Central memory CD8-positive, alpha-beta T cell (primary cell): ENCODE data around the gene RAC2.

ENCODE experiments used
- ATAC-seq: fragments of 150-1000 bp; cut with Tn5 transposase; replicated peaks from 2 replicates; pipeline ENCODE4 v1.10.0; 2022; ENCODE audit warnings: mild to moderate bottlenecking, moderate FRiP score, moderate number of reproducible peaks; ENCODE audit not compliant: poor library complexity, severe bottlenecking; ENCODE audit errors: extremely low read depth
- DNase-seq, 2 donors: peaks; one replicate each; pipeline ENCODE4 v3.0.0; 2021; ENCODE audit warnings: low spot score in 2 of 2
- H3K27ac Mint-ChIP-seq: one replicate; pipeline ENCODE4 v1.8.0; 2022; ENCODE audit warnings: low read depth, mild to moderate bottlenecking, moderate library complexity, mixed read lengths
- H3K27me3 Mint-ChIP-seq: one replicate; pipeline ENCODE4 v1.8.0; 2022; ENCODE audit warnings: mixed read lengths
- H3K36me3 Mint-ChIP-seq: one replicate; pipeline ENCODE4 v1.8.0; 2022; ENCODE audit warnings: mild to moderate bottlenecking, moderate library complexity, mixed read lengths; ENCODE audit not compliant: insufficient read depth
- H3K4me1 Mint-ChIP-seq: one replicate; pipeline ENCODE4 v1.8.0; 2022; ENCODE audit warnings: mixed read lengths
- H3K4me3 Mint-ChIP-seq: one replicate; pipeline ENCODE4 v1.8.0; 2022; ENCODE audit warnings: mild to moderate bottlenecking, moderate library complexity, mixed read lengths
- H3K9me3 Mint-ChIP-seq: one replicate; pipeline ENCODE4 v1.8.0; 2022; ENCODE audit warnings: mixed read lengths

RAC2 gene

DNA sequence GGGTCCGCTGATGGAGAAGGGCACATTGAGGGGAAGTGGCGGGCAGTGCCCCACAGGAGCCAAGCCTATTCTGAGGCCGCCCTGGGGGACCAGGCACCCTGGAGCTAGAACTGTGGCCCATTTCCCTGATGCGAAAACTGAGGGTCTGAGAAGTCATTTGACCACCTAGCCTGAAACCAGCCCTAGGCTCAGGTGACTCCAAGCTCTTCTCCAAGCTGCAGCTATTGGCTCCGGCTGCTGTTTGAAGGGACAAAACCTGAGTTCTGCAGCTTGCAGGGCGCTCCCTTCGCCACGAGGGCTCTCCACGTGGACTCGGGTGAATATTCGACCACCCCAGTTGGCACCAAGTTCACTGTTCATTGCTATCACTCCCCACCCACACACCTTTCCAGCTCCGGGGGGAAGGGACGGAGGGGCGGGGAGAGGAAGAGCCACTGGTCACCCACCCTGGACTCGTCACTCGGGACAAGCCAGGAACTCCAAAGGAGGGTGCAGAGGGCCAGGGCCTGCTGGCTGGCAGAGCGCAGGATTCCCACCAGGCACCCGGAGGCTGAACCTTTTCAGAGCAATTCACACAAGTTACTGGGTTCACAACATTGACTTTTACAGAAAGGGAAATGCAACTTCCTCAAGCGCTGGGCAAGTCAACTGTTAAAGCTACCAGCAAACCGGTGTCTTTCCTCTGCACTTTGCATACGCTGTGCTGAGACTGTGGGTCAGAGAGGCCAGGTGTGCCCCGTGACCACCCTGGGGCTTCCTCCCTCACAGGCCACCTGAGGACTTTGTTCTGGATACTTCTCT lies 1.1 kb upstream of the RAC2 start:
- no peak for ATAC-seq
- no peak for DNase-seq
- Mint-ChIP-seq H3K4me1 (peaks cover 54% of the 10 kb centered on the region), H3K27ac (peak overlapping the region; percentile 87), H3K36me3 (peaks cover 28% of the 10 kb centered on the region), H3K4me3 (peak overlapping the region; percentile 94), H3K27me3 (no peaks in the 10 kb centered on the region), H3K9me3 (no peaks in the 10 kb centered on the region)

DNA sequence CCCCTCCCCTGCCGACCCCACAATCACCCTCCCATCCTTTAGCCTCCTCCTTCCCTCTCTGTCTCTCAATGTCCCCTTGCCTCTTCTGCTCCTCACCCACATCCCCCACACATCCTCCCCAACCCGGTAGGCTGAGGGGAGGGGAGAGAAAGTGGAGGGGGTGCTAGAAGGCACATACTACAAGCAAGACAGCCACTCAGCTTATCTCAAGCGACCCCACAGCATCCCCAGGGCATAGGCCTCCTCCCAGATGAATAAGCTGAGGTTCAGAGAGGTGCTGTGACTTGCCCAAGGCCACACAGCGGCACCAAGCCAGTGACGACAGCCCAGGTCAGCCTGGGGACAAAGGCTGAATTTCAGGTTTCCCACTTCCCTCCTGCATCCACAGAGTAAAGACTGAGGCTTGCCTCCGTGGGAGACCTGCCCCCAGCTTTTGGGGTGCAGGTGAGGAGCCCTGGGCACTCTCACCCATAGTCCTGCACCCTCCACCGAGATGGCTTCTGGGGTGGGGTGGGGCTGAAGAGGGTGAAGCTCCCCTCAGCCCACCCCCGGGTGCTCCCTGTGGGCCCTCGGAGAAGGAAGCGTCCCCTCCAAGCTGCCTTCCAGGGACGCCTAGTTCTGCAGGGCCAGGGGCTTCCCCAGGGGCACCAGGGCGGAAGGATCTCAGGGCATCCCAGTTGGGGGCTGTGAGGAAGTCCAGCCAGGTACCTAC lies 511 bp downstream of the RAC2 start:
- DNase-seq (no peak), ATAC-seq (no peak)
- peak overlapping the region; percentile 87 for H3K27ac Mint-ChIP-seq
- H3K27me3 Mint-ChIP-seq, result no peaks in the 10 kb centered on the region
- no peaks in the 10 kb centered on the region for H3K9me3 Mint-ChIP-seq
- H3K4me1 Mint-ChIP-seq, result peaks cover 66% of the 10 kb centered on the region
- H3K36me3 Mint-ChIP-seq, result peaks cover 36% of the 10 kb centered on the region
- peak overlapping the region; percentile 94 for H3K4me3 Mint-ChIP-seq

DNA sequence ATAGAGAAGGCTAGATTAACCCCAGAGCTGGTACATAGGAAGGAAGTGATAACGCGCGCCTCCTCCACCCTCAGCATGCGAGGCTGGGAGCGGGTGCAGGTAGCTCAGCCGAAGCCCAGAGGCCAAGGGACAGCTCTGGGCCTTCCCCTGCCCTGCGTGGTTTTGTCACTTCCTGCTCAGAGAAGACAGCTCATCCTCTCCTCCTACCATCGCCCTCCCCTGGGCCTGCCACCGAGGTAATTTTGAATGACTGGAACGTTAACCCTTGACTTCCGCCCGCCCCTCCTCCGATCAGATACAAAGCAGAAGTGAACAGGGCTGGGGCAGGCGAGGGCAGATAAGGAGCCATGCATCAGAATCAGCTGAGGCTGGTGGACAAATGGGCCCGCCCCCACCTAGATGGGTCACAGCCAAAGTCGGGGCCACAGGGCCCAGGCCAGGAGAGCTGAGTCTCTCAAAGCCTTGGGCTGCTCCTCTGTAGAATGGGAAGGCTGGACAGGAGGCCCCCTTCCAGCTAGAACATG lies 1.6 kb downstream of the RAC2 start:
- peaks cover 71% of the 10 kb centered on the region for H3K4me1 Mint-ChIP-seq
- H3K4me3 Mint-ChIP-seq, result peak overlapping the region; percentile 94
- peak overlapping the region; percentile 87 for H3K27ac Mint-ChIP-seq
- ATAC-seq, result peak; percentile 75
- peaks cover 46% of the 10 kb centered on the region for H3K36me3 Mint-ChIP-seq
- H3K9me3 Mint-ChIP-seq, result no peaks in the 10 kb centered on the region
- H3K27me3 Mint-ChIP-seq, result no peaks in the 10 kb centered on the region
- DNase-seq, result peak; percentile 61 to 82

DNA sequence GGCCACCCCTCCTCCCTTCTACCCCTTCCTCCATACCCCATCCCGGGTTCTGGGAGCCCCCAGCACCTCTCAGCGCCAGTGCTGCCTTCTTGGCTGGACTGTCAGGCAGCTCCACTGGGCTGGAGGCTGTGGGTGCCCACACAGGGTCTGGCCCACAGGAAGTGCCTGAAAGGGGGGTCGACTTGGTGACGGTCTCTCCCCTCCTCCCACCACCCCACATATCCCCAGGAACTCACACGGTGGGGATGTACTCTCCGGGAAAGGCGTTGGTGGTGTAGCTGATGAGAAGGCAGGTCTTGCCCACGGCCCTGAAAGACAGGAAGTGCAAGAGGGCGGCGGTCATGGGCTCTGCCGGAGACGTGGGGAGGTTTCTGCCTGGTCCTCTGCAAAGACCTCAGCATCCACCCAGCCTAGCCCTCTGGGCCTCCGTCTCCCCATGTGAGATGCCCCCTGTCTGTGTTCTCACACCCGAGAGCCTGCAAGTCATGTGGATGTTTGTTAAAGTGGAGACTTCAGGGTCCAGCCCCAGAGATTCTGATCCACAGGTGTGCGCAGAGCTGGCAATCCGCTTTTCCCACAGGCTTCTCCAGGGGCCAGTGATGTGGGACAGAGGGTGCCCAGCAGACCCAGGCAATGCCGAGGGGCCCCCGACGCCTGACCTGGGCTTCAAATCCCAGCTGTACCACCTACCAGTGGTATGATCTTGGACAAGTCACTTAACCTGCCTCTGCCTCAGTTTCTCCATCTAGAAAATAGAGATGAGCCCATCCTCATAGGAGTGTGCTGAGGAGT lies 2.5 kb downstream of the RAC2 start:
- ATAC-seq (peak; percentile 28), DNase-seq (no peak)
- Mint-ChIP-seq H3K36me3 (peaks cover 55% of the 10 kb centered on the region), H3K9me3 (no peaks in the 10 kb centered on the region), H3K27me3 (no peaks in the 10 kb centered on the region), H3K27ac (peak overlapping the region; percentile 87), H3K4me1 (peaks cover 80% of the 10 kb centered on the region), H3K4me3 (peak overlapping the region; percentile 94)

DNA sequence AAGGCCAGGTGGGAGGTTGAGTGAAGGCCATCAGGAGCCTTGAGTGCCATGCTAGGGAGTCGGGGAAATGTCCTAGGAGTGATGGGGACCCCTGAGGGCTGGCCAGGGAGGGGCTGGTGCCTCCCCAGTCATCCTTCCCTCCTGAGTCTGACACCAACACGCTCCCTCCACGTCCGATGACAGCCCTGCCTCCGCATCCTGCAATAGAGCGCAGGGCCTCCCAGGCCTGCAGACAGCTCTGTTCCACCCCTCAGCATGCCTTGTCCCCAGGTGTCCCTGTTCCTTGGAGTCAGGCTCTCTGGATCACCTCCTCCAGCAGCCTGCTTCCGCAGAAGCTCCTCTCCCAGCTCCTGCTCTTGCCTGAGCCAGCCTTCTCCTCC lies 3.1 kb downstream of the RAC2 start:
- Mint-ChIP-seq H3K9me3 (no peaks in the 10 kb centered on the region), H3K4me3 (peak overlapping the region; percentile 94), H3K27me3 (no peaks in the 10 kb centered on the region), H3K4me1 (peaks cover 86% of the 10 kb centered on the region), H3K27ac (peak overlapping the region; percentile 87), H3K36me3 (peaks cover 61% of the 10 kb centered on the region)
- no peak for DNase-seq
- ATAC-seq, result no peak

DNA sequence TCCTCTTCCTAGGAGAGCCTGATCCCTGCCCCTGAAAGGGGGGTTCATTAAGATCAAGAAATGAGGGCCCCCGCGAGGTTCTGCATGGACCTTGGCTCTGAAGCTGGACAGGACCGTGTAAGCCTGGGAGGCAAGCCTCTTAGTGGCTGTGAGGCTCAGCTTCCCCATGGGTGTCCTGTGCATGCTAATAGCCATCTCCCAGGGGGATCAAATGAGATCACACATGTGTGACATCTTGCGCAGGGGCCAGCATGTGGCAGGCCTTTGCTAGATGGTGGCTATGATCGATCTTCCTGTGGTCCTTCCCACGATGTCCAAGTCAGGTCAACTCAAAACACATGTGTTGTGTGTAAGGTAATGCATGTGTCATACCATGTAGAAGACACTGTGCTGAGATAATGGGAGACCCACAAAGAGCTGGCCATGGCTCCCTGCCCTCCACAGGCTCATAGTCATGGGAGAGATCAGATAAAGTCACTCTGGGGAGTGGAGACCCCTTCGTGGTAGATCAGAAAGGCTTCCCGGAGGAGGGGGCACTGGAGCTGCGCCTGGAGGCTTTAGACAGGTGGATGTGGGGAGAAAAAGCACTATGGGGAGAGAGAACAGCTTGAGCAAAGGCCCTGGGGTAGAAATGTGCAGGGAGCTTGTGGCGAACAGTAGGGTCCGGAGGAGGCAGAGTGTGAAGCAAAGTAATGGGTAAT lies 3.7 kb downstream of the RAC2 start:
- Mint-ChIP-seq H3K27ac (peak overlapping the region; percentile 87), H3K27me3 (no peaks in the 10 kb centered on the region), H3K36me3 (peaks cover 65% of the 10 kb centered on the region), H3K4me3 (peak overlapping the region; percentile 94), H3K4me1 (peaks cover 91% of the 10 kb centered on the region), H3K9me3 (no peaks in the 10 kb centered on the region)
- ATAC-seq (no peak), DNase-seq (no peak)

DNA sequence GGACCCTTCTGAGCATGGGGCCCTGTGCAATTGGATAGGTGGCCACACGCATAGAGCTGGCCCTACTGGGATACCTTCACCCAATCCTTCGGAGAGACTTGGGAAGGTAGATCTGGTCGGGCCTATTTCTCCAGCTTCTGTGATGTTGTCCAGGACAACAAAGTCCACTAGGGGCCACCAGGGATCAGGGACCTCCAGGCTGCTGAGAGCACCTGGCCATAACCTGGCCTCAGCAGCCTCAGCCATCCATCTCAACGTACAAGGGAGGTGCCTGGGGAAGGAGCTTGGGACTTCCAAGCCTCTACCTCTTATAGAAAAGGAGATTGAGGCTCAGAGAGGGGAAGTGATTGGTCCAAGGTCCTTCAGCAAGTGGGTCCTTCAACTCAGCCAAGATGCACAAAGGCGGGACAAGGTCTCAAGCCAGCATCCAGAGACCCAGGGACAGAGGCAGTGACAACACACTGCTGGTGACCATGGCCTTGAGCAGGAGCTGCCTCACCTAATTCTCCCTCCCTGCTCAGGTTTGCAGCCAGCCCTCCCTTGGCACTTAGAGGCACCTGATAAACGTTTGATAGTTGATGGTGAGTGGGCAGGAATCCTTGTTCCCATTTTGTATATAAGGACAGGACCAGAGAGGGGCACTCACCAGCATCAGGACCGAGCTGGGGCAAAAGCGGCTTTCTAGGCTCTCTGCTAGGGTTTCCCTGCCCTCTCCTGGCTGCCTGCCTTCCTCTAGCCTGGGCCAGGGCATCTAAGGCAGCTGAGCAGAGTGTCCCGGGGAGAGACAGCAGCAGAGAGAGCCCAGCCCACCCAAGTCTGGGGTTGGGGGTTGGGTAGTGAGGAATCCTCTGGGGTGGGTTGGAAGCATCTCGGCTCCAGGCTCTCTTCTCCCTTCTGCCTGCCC lies 4.5 kb downstream of the RAC2 start:
- no peak for ATAC-seq
- peak overlapping the region; percentile 90 for H3K27ac Mint-ChIP-seq
- no peaks in the 10 kb centered on the region for H3K9me3 Mint-ChIP-seq
- H3K4me1 Mint-ChIP-seq, result peaks cover 96% of the 10 kb centered on the region
- H3K36me3 Mint-ChIP-seq, result peaks cover 71% of the 10 kb centered on the region
- DNase-seq, result no peak
- peak overlapping the region; percentile 94 for H3K4me3 Mint-ChIP-seq
- H3K27me3 Mint-ChIP-seq, result no peaks in the 10 kb centered on the region

DNA sequence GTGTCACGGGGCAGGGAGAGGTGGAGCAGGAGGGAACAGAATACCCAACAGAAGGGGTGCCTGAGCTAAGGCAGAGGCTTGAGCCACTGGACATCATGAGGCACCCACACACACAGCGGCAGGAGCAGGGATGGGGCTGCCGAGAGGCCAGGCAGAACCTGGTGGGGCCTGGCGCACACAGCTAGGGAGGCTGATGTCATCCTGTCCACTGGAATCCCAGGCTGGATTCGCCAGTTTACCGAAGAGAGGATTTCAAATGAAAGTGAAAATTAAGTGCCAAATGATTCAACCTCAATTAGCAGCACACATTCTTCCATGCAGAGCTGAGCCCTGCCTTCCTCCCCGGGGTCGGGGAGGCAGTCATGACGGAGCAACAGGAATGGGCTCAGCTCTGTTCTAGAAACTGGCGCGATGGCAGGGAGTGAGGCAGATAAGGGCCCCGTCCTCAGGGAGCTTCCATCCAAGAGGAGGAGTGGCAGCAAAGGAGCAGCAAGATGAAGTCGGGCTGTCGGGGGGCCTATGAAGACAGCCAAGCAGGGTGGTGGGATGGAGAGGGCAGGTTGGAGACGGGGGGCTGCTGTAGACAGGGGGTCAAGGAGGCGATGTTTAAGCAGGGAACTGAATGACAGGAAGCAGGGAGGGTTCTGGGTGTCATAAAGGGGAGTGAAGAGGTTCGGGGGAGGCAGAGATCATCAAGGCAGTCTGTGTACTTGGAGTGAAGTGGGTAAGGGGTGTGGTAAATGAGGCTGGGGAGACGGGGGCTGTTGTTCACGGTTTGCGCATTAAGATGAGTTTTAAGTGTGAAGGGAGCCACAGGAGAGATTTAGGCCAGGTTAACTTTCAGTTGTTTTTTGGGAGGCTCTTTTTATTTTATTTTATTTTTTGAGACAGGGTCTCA lies 6.4 kb downstream of the RAC2 start:
- peaks cover 97% of the 10 kb centered on the region for H3K4me1 Mint-ChIP-seq
- no peaks in the 10 kb centered on the region for H3K27me3 Mint-ChIP-seq
- DNase-seq (no peak), ATAC-seq (no peak)
- no peaks in the 10 kb centered on the region for H3K9me3 Mint-ChIP-seq
- peaks cover 76% of the 10 kb centered on the region for H3K36me3 Mint-ChIP-seq
- peak overlapping the region; percentile 90 for H3K27ac Mint-ChIP-seq
- peak overlapping the region; percentile 87 for H3K4me3 Mint-ChIP-seq

DNA sequence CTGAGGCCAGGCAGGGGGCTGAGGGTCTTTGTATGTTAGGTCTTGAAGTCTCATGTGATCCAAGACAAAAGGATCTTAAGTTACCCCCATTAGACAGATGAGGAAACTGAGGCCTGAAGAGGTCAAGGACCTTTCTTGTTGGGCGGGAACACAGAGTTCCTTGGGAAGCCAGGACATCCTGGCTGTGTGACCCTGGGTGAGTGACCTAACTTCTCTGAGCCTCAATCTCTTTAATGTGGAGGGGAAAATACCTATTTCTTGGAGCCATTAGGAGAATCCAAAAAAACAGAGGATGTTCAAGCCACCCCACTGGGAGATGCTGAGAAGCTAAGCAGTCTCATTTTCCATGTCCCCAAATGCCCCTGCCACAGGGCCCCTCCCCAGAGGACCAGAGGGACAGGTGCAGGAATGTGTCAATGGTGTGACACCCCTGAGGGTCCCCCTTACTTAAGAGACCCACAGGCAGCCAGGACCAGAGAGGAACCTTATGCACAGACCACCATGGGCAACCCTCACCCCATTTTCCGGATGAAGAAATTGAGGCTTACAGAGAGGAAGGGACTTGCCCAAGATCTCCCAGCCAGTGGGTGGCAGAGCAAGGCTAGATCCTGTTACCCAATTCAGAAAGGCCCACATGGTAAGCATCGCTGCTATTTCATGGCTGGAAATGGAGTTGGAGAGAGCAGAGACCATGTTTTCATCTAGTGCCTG lies 8.0 kb downstream of the RAC2 start:
- ATAC-seq (no peak), DNase-seq (no peak)
- H3K4me3 Mint-ChIP-seq, result peak overlapping the region; percentile 87
- peak overlapping the region; percentile 90 for H3K27ac Mint-ChIP-seq
- H3K36me3 Mint-ChIP-seq, result peaks cover 81% of the 10 kb centered on the region
- H3K4me1 Mint-ChIP-seq, result peaks cover 97% of the 10 kb centered on the region
- no peaks in the 10 kb centered on the region for H3K27me3 Mint-ChIP-seq
- H3K9me3 Mint-ChIP-seq, result no peaks in the 10 kb centered on the region
